OCI-LY7 (cell line): ENCODE results near the gene C15orf62.

Source experiments
- EZH2phosphoT487 ChIP-seq: fragments of 200-600 bp; sonication (generic); IDR thresholded peaks from 2 replicates; pipeline ENCODE4 v1.6.1; 2018; ENCODE audit warnings: low read depth, borderline replicate concordance, mild to moderate bottlenecking, mixed run types, antibody characterized with exemption, low read length, moderate library complexity, mixed read lengths
- TF ChIP-seq, protein P1 (sequence below): fragments of 200-600 bp; sonication (generic); conservative IDR thresholded peaks from 2 replicates; pipeline ENCODE4 v1.5.1; 2014; ENCODE audit warnings: mild to moderate bottlenecking, antibody characterized with exemption, low read length, moderate library complexity, mixed read lengths

DNA sequence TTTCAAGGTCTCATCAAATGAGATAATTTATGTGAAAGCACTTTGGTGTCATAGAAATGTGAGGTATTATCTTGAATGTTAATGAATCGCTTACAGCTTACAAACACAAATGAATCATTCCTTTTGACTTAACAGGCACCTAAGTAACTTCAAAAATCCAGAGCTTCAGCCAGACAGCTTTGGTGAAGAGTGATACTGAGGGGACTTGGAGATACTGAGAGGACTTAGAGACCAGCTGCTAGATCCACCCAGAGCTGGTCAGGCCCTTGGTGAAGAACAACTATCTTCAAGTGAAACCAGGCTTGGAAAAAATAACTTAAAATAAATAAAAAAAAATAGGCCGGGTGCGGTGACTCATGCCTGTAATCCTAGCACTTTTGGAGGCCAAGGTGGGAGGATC lies 20.9 kb downstream of the C15orf62 start:
- TF ChIP-seq, protein P1, sequence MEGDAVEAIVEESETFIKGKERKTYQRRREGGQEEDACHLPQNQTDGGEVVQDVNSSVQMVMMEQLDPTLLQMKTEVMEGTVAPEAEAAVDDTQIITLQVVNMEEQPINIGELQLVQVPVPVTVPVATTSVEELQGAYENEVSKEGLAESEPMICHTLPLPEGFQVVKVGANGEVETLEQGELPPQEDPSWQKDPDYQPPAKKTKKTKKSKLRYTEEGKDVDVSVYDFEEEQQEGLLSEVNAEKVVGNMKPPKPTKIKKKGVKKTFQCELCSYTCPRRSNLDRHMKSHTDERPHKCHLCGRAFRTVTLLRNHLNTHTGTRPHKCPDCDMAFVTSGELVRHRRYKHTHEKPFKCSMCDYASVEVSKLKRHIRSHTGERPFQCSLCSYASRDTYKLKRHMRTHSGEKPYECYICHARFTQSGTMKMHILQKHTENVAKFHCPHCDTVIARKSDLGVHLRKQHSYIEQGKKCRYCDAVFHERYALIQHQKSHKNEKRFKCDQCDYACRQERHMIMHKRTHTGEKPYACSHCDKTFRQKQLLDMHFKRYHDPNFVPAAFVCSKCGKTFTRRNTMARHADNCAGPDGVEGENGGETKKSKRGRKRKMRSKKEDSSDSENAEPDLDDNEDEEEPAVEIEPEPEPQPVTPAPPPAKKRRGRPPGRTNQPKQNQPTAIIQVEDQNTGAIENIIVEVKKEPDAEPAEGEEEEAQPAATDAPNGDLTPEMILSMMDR, result no peak
- TF ChIP-seq EZH2phosphoT487, result no peak
